Measurements from ENCODE around the gene DTHD1.

- TF ChIP-seq SRF (IDR thresholded peaks at IDR 0.05; ENCODE audit: low read depth in 2 of 2, low read length in 2 of 2) (no peak), SKIL (IDR thresholded peaks at IDR 0.05; ENCODE audit: low read depth, poor library complexity, severe bottlenecking) (no peak), POLR2A (IDR thresholded peaks at IDR 0.05; ENCODE audit: low read depth, low read length) (no peak)
Observed at GRCh38 chr4:36237366-36238313, 43.8 kb upstream of the DTHD1 start.
